NB4 (cell line): ENCODE data around the gene HLF.

Source experiments
- DNase-seq: peaks from one replicate; pipeline ENCODE4 v3.0.0; 2010; ENCODE audit warnings: low read depth
- H3K4me3 ChIP-seq: one replicate; pipeline ENCODE4 v1.5.1; 2011; ENCODE audit warnings: mild to moderate bottlenecking, low read depth, low read length, moderate library complexity
- CTCF ChIP-seq: IDR thresholded peaks from one replicate; pipeline ENCODE4 v1.5.1; 2012; ENCODE audit warnings: low read depth, low read length
- MAX ChIP-seq: IDR thresholded peaks from 2 replicates; pipeline ENCODE4 v1.6.1; 2011; ENCODE audit warnings: low read depth, low read length
- MYC ChIP-seq: IDR thresholded peaks from 2 replicates; pipeline ENCODE4 v1.6.1; 2011; ENCODE audit warnings: low read depth, low read length
- POLR2A ChIP-seq: IDR thresholded peaks from 2 replicates; pipeline ENCODE4 v1.6.1; 2011; ENCODE audit warnings: mild to moderate bottlenecking; ENCODE audit not compliant: insufficient read length; ENCODE audit errors: extremely low read depth

HLF gene

GRCh38 chr17:55308613-55309391, 44.0 kb downstream of the HLF start:
- no peak overlapping the region for H3K4me3 ChIP-seq
- DNase-seq, result no peak
- TF ChIP-seq MYC (no peak), MAX (no peak), CTCF (no peak), POLR2A (no peak)

DNA sequence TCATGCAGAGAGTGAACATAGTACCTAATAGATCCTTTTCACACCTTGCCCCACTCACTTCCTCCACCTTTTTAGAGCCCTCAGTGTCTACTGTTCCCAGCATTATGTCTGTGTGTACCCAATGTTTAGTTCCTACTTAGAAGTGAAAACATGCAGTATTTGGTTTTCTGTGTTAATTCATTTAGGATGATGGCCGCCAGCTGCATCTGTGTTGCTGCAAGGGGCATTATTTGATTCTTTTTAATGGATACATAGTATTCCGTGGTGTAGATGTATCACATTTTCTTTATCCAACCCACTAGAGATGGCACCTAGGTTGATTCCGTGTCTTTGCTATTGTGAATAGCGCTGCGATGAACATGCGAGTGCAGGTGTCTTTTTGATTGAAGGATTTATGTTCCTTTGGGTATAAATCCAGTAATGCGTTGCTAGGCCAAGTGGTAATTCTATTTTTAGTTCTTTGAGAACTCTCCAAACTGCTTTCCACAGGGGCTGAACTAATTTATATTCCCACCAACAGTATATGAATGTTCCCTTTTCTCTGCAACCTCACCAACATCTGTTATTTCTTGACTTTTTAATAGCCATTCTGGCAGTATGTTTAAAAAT, 47.1 kb downstream of the HLF start:
- H3K4me3 ChIP-seq, result no peak overlapping the region
- no peak for DNase-seq
- TF ChIP-seq CTCF (no peak), MAX (no peak)

DNA sequence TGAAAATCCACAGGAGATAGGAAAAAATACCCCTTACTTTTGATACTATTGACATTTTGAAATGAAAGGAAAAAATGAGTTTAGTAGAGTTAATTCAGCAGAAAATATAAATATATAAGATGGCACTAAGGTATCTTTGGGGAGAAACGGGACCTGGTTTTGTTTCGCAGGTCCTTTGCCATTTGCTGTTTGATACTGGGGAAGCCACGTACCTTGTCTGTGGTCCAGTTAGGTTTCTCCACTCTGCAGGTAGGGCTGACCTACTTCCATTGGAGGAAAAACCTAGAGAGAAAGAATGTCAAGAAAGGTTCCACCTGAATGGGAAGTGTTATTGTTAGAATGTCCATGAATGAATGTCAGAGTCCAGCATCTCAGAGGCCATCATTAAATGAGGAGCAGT, 48.1 kb downstream of the HLF start:
- H3K4me3 ChIP-seq, result no peak overlapping the region
- TF ChIP-seq MYC, result no peak
- no peak for TF ChIP-seq POLR2A
- TF ChIP-seq CTCF, result no peak
- TF ChIP-seq MAX, result no peak
- DNase-seq, result no peak

DNA sequence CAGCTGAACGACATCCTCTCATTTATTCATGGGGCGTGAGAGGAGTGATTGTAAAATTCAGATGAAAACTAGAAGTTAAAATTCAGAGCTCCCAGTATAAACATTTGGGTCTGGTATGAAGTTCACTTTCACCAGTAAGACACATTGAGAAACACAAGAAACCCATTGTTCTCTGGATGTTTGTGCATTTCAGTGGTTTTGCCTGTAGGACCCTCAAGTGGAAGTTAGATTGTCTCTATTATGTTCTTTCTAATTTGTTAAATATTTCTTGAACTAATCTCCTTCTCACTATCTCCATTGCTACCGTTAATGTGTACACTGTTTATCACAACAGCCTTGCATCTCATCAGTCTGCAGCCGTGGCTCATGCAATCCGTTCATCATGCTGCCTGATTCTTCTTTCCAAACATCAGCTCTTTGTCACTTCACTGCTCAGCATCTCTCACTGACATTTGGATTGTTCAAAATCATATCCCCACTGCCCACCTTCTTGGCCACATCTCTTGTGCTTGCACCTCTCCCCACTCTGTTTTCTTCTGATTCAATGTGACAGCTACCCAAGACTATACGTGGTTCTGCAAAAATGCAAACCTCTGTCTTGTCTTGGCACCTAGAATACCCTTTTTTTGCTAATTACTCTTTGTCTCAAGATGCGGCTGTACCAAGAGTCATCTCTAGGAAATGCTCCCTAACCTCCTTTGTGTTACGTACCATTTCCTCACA, 49.5 kb downstream of the HLF start:
- no peak for DNase-seq
- TF ChIP-seq POLR2A (no peak), MAX (no peak), MYC (no peak), CTCF (no peak)
- H3K4me3 ChIP-seq, result no peak overlapping the region

DNA sequence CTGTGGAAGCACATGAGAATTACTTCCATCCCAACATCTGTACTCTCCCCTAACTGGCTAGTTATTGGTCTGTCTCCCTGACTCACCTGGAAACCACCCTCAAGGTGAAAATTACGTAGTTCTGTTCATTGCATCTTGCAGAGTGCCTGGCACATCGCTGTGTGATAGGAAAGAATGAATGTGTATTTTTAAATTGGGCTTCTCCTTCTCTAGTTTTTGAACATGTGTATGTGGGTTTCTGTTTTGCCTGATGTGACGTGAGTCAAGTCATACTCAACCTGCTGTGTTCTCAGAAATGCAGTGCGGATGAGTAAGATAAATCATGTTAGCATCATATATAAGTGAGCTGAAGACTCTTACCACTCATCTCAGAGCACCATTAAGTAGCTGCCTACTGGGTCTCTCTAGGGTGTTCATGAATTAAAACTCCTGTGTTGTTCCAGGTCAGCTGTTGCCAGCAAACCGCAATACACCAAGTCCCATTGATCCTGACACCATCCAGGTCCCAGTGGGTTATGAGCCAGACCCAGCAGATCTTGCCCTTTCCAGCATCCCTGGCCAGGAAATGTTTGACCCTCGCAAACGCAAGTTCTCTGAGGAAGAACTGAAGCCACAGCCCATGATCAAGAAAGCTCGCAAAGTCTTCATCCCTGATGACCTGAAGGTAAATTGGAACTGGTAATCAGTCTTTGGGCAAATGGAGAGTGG, 50.2 kb downstream of the HLF start:
- TF ChIP-seq MAX, result no peak
- DNase-seq, result no peak
- H3K4me3 ChIP-seq, result no peak overlapping the region

- DNase-seq, result no peak
- TF ChIP-seq CTCF (no peak), POLR2A (no peak), MYC (no peak), MAX (no peak)
- H3K4me3 ChIP-seq, result no peak overlapping the region
Measured at GRCh38 chr17:55316499-55316898, 51.7 kb downstream of the HLF start.
